HUES64 (cell line): ENCODE data around the gene TMPRSS11F.

Source experiments
- H3K27ac ChIP-seq: 2 replicates; pipeline ENCODE4 v1.7.0; 2013; ENCODE audit warnings: low read depth, low read length, inconsistent platforms
- H3K27me3 ChIP-seq: 2 replicates; pipeline ENCODE4 v1.6.1; 2013; ENCODE audit warnings: mild to moderate bottlenecking, low read length; ENCODE audit not compliant: insufficient read depth
- H3K36me3 ChIP-seq: 2 replicates; pipeline ENCODE4 v1.6.1; 2013; ENCODE audit warnings: mild to moderate bottlenecking, low read length; ENCODE audit not compliant: insufficient read depth
- H3K4me1 ChIP-seq: 2 replicates; pipeline ENCODE4 v1.6.1; 2013; ENCODE audit warnings: mild to moderate bottlenecking, low read length, moderate library complexity; ENCODE audit not compliant: insufficient read depth
- H3K4me3 ChIP-seq: 2 replicates; pipeline ENCODE4 v1.5.1; 2013; ENCODE audit warnings: mild to moderate bottlenecking, low read length, moderate library complexity
- H3K9ac ChIP-seq: 2 replicates; pipeline ENCODE4 v1.6.1; 2013; ENCODE audit warnings: mild to moderate bottlenecking, low read depth, low read length
- H3K9me3 ChIP-seq: 2 replicates; pipeline ENCODE4 v1.6.1; 2013; ENCODE audit warnings: low read depth, low read length; ENCODE audit not compliant: insufficient read depth
- WGBS: fragments of 150-250, 120-280 bp; methylation state at CpG from one replicate; pipeline ENCODE4 v1.1.7; 2013; ENCODE audit warnings: missing lambda C conversion rate; 5-methylcytosine and 5-hydroxymethylcytosine counted together

The TMPRSS11F gene

GRCh38 chr4:68148800-68149685 lies 19.4 kb upstream of the TMPRSS11F start:
- Histone ChIP-seq H3K27ac (no peak overlapping the region), H3K4me1 (0 out of 2 replicates have a peak, but pooled peaks cover 5% of the 10 kb centered on the region), H3K9ac (no peak overlapping the region), H3K36me3 (no peaks in the 10 kb centered on the region), H3K27me3 (no peaks in the 10 kb centered on the region), H3K9me3 (peaks cover 4% of the 10 kb centered on the region; the same call in 1 of the 2 replicates), H3K4me3 (no peak overlapping the region)
- WGBS, result 93% methylated on average over 3 of the region's 3 CpGs

- Histone ChIP-seq H3K36me3 (no peaks in the 10 kb centered on the region), H3K4me3 (no peak overlapping the region), H3K9me3 (peaks cover 4% of the 10 kb centered on the region; the same call in 1 of the 2 replicates), H3K4me1 (0 out of 2 replicates have a peak, but pooled peaks cover 5% of the 10 kb centered on the region), H3K27me3 (no peaks in the 10 kb centered on the region), H3K9ac (no peak overlapping the region), H3K27ac (no peak overlapping the region)
- 88% methylated on average over 1 of the region's 1 CpG for WGBS
Measured at GRCh38 chr4:68147079-68147478, 17.4 kb upstream of the TMPRSS11F start.

GRCh38 chr4:68145261-68145660 lies 15.6 kb upstream of the TMPRSS11F start:
- Histone ChIP-seq H3K27ac (no peak overlapping the region), H3K9me3 (peaks cover 4% of the 10 kb centered on the region; the same call in 1 of the 2 replicates), H3K27me3 (no peaks in the 10 kb centered on the region), H3K9ac (no peak overlapping the region), H3K4me3 (no peak overlapping the region), H3K4me1 (no peaks in the 10 kb centered on the region), H3K36me3 (no peaks in the 10 kb centered on the region)
- 94% methylated on average over 1 of the region's 1 CpG for WGBS

- Histone ChIP-seq H3K4me1 (no peaks in the 10 kb centered on the region), H3K27ac (no peak overlapping the region), H3K36me3 (no peaks in the 10 kb centered on the region), H3K4me3 (no peak overlapping the region), H3K27me3 (no peaks in the 10 kb centered on the region), H3K9ac (no peak overlapping the region), H3K9me3 (no peaks in the 10 kb centered on the region)
- 93% methylated on average over 1 of the region's 1 CpG for WGBS
Measured at GRCh38 chr4:68141852-68142251, 12.2 kb upstream of the TMPRSS11F start.

GRCh38 chr4:68132342-68132741 lies 2.7 kb upstream of the TMPRSS11F start:
- no peaks in the 10 kb centered on the region for H3K9me3 ChIP-seq
- H3K9ac ChIP-seq, result no peak overlapping the region
- no peaks in the 10 kb centered on the region for H3K36me3 ChIP-seq
- 94% methylated on average over 2 of the region's 2 CpGs for WGBS
- no peaks in the 10 kb centered on the region for H3K27me3 ChIP-seq
- no peak overlapping the region for H3K27ac ChIP-seq
- H3K4me3 ChIP-seq, result no peak overlapping the region
- no peaks in the 10 kb centered on the region for H3K4me1 ChIP-seq

- peaks cover 26% of the 10 kb centered on the region; the same call in 1 of the 2 replicates for H3K4me1 ChIP-seq
- peak overlapping the region; percentile 28; the same call in 1 of the 2 replicates for H3K27ac ChIP-seq
- no peaks in the 10 kb centered on the region for H3K9me3 ChIP-seq
- H3K4me3 ChIP-seq, result no peak overlapping the region
- H3K27me3 ChIP-seq, result no peaks in the 10 kb centered on the region
- no peak overlapping the region for H3K9ac ChIP-seq
- H3K36me3 ChIP-seq, result no peaks in the 10 kb centered on the region
- WGBS, result 96% methylated on average over 9 of the region's 9 CpGs
Measured at GRCh38 chr4:68124262-68124661, 5.4 kb downstream of the TMPRSS11F start.

GRCh38 chr4:68123525-68123924 lies 6.1 kb downstream of the TMPRSS11F start:
- H3K9ac ChIP-seq, result no peak overlapping the region
- no peaks in the 10 kb centered on the region for H3K27me3 ChIP-seq
- WGBS, result 86% methylated on average over 1 of the region's 2 CpGs
- no peaks in the 10 kb centered on the region for H3K36me3 ChIP-seq
- H3K4me1 ChIP-seq, result peaks cover 26% of the 10 kb centered on the region; the same call in 1 of the 2 replicates
- peak overlapping the region; percentile 27 for H3K27ac ChIP-seq
- H3K4me3 ChIP-seq, result no peak overlapping the region
- H3K9me3 ChIP-seq, result no peaks in the 10 kb centered on the region

GRCh38 chr4:68119921-68120320 lies 9.7 kb downstream of the TMPRSS11F start:
- Histone ChIP-seq H3K9ac (no peak overlapping the region), H3K4me3 (no peak overlapping the region), H3K36me3 (no peaks in the 10 kb centered on the region), H3K27ac (no peak overlapping the region), H3K4me1 (peaks cover 26% of the 10 kb centered on the region; the same call in 1 of the 2 replicates), H3K9me3 (no peaks in the 10 kb centered on the region; the same call in 1 of the 2 replicates), H3K27me3 (no peaks in the 10 kb centered on the region)

- H3K27ac ChIP-seq, result no peak overlapping the region
- WGBS, result no CpG with 5 or more reads among the region's 1 CpG
Measured at GRCh38 chr4:68110441-68110840, 19.2 kb downstream of the TMPRSS11F start.

GRCh38 chr4:68109868-68110267 lies 19.8 kb downstream of the TMPRSS11F start:
- WGBS, result 100% methylated on average over 1 of the region's 1 CpG
- Histone ChIP-seq H3K36me3 (no peaks in the 10 kb centered on the region), H3K9ac (no peak overlapping the region), H3K9me3 (no peaks in the 10 kb centered on the region), H3K27me3 (no peaks in the 10 kb centered on the region), H3K4me3 (no peak overlapping the region), H3K27ac (no peak overlapping the region), H3K4me1 (no peaks in the 10 kb centered on the region)

More at GRCh38 chr4:68110441-68110840, 19.2 kb downstream of the TMPRSS11F start:
- Histone ChIP-seq H3K9me3 (no peaks in the 10 kb centered on the region; the same call in 1 of the 2 replicates), H3K36me3 (no peaks in the 10 kb centered on the region), H3K9ac (no peak overlapping the region), H3K4me3 (no peak overlapping the region), H3K27me3 (no peaks in the 10 kb centered on the region), H3K4me1 (no peaks in the 10 kb centered on the region)

GRCh38 chr4:68082758-68083157 lies 46.9 kb downstream of the TMPRSS11F start:
- H3K9me3 ChIP-seq, result peaks cover 10% of the 10 kb centered on the region; the same call in 1 of the 2 replicates
- 87% methylated on average over 1 of the region's 1 CpG for WGBS
- peaks cover 12% of the 10 kb centered on the region for H3K4me1 ChIP-seq
- H3K27ac ChIP-seq, result no peak overlapping the region
- H3K27me3 ChIP-seq, result no peaks in the 10 kb centered on the region
- H3K36me3 ChIP-seq, result no peaks in the 10 kb centered on the region
- no peak overlapping the region for H3K4me3 ChIP-seq
- H3K9ac ChIP-seq, result no peak overlapping the region
